GM12878 (cell line): ENCODE data around the gene KCNQ1. TPM values are rescaled to one million over a fixed set of nuclear protein-coding genes. Genes with fewer than 3 reads are reported as not detected.

Experiments
- NFYA ChIP-seq: IDR thresholded peaks from 2 replicates; pipeline ENCODE4 v1.6.1; 2011; ENCODE audit warnings: low read depth, mild to moderate bottlenecking, low read length, improper control_type of control experiment, borderline replicate concordance
- polyA plus RNA-seq, 11 experiments: library from polyadenylated mRNA; depleted of rRNA in 4 of 11; unstranded in 6 of 11; stranded (reverse) in 5 of 11; fragments of >200 nt; fragmentation: Nextera tagmentation in 4 of 11; fragmentation: Illumina TruSeq in 1 of 11; extraction: Ambion mirVana in 4 of 11; extraction: Trizol in 1 of 11; gene quantifications; 1 replicate in 1 of 11; 2 replicates in 10 of 11; pipeline versions ENCODE4 v1.2.1 to v1.2.3, GENCODE V29; 2011 to 2016; ENCODE audit warnings: inconsistent platforms in 2 of 11, missing spikeins in 2 of 11, low read depth in 1 of 11
- total RNA-seq, 4 experiments: library from RNA; depleted of rRNA in 3 of 4; stranded (reverse); fragments of >200 nt in 3 of 4; fragmentation: Illumina TruSeq in 1 of 4; extraction: Trizol in 1 of 4; gene quantifications; 2 replicates each; pipeline versions ENCODE4 v1.2.1 to v1.2.3, GENCODE V29; 2013 to 2021
- TF ChIP-seq, protein P1 (sequence below): IDR thresholded peaks from 2 replicates; pipeline ENCODE4 v1.6.1; 2012; ENCODE audit warnings: improper control_type of control experiment, low read depth, low read length; ENCODE audit not compliant: insufficient replicate concordance
- TF ChIP-seq, protein P2 (sequence below), 3 experiments: IDR thresholded peaks in 2 of 3; conservative IDR thresholded peaks in 1 of 3; 2 replicates each; pipeline ENCODE4 v1.5.1; 2011; ENCODE audit warnings: low read depth in 3 of 3, low read length in 3 of 3, mild to moderate bottlenecking in 3 of 3, control low read depth in 2 of 3, moderate library complexity in 2 of 3, inconsistent platforms in 1 of 3, mixed read lengths in 1 of 3; ENCODE audit not compliant: control insufficient read depth in 2 of 3, insufficient read depth in 1 of 3; ENCODE audit errors: extremely low read depth in 1 of 3

The KCNQ1 gene
- total and polyA plus RNA-seq, 10 of the 15 experiments (the other 5 are each of a cell fraction or from before 2014, with no cell fraction given), result 0.03 to 0.15 (median 0.12) TPM; not detected in 7

DNA sequence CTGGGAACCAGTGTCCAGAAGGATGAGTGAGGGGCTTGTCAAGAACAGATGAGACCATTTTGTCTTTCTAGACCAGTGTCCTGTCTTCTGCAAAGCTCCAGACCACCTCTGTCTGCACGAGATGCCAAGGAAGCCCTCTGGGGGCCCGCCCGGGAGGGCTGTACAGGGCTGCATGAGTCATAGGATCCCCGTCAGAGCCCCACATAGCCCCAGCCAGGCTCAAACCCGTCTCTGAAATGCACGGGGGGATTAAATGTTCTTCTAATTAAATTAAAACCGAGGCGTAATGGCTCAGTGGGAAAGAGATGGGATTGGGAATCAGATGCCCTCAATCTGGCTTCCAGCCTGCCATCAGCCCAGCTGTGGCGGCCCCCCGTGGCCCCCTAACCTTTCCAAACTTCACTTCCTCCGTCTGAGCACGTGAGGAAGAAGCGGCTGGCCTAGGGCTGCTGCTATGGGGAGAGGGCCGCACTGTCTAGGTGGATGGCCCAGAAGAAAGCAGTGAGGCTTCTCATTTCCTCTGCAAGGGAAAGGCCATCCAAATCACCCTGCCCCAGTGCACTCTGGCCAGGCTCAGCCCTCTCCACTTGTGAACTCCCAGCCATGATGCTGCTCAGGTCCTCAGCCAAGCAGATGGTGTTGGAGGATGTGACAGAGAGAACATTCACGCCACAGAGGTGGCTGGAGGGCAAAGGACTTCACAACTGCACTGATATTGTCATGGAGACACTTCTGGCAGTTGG, 222.2 kb downstream of the KCNQ1 start (continued):
- TF ChIP-seq, protein P1, sequence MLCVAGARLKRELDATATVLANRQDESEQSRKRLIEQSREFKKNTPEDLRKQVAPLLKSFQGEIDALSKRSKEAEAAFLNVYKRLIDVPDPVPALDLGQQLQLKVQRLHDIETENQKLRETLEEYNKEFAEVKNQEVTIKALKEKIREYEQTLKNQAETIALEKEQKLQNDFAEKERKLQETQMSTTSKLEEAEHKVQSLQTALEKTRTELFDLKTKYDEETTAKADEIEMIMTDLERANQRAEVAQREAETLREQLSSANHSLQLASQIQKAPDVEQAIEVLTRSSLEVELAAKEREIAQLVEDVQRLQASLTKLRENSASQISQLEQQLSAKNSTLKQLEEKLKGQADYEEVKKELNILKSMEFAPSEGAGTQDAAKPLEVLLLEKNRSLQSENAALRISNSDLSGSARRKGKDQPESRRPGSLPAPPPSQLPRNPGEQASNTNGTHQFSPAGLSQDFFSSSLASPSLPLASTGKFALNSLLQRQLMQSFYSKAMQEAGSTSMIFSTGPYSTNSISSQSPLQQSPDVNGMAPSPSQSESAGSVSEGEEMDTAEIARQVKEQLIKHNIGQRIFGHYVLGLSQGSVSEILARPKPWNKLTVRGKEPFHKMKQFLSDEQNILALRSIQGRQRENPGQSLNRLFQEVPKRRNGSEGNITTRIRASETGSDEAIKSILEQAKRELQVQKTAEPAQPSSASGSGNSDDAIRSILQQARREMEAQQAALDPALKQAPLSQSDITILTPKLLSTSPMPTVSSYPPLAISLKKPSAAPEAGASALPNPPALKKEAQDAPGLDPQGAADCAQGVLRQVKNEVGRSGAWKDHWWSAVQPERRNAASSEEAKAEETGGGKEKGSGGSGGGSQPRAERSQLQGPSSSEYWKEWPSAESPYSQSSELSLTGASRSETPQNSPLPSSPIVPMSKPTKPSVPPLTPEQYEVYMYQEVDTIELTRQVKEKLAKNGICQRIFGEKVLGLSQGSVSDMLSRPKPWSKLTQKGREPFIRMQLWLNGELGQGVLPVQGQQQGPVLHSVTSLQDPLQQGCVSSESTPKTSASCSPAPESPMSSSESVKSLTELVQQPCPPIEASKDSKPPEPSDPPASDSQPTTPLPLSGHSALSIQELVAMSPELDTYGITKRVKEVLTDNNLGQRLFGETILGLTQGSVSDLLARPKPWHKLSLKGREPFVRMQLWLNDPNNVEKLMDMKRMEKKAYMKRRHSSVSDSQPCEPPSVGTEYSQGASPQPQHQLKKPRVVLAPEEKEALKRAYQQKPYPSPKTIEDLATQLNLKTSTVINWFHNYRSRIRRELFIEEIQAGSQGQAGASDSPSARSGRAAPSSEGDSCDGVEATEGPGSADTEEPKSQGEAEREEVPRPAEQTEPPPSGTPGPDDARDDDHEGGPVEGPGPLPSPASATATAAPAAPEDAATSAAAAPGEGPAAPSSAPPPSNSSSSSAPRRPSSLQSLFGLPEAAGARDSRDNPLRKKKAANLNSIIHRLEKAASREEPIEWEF, result no peak
- TF ChIP-seq, protein P2, sequence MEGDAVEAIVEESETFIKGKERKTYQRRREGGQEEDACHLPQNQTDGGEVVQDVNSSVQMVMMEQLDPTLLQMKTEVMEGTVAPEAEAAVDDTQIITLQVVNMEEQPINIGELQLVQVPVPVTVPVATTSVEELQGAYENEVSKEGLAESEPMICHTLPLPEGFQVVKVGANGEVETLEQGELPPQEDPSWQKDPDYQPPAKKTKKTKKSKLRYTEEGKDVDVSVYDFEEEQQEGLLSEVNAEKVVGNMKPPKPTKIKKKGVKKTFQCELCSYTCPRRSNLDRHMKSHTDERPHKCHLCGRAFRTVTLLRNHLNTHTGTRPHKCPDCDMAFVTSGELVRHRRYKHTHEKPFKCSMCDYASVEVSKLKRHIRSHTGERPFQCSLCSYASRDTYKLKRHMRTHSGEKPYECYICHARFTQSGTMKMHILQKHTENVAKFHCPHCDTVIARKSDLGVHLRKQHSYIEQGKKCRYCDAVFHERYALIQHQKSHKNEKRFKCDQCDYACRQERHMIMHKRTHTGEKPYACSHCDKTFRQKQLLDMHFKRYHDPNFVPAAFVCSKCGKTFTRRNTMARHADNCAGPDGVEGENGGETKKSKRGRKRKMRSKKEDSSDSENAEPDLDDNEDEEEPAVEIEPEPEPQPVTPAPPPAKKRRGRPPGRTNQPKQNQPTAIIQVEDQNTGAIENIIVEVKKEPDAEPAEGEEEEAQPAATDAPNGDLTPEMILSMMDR (IDR thresholded peaks at IDR 0.05 in 2 of 3, conservative IDR thresholded peaks at IDR 0.05 in 1 of 3; ENCODE audit: control insufficient read depth in 2 of 3, extremely low read depth in 1 of 3, insufficient read depth in 1 of 3, low read depth in 3 of 3, low read length in 3 of 3), result no peak
- TF ChIP-seq NFYA, result no peak
- TF ChIP-seq, all 136 proteins: peak for 0
